Measurements from ENCODE around the gene KLF6. TPM values are rescaled to one million over a fixed set of nuclear protein-coding genes. Genes with fewer than 3 reads are reported as not detected.

The KLF6 gene
- total RNA-seq, 2 experiments from 2014 or later: 155 to 167 TPM

DNA sequence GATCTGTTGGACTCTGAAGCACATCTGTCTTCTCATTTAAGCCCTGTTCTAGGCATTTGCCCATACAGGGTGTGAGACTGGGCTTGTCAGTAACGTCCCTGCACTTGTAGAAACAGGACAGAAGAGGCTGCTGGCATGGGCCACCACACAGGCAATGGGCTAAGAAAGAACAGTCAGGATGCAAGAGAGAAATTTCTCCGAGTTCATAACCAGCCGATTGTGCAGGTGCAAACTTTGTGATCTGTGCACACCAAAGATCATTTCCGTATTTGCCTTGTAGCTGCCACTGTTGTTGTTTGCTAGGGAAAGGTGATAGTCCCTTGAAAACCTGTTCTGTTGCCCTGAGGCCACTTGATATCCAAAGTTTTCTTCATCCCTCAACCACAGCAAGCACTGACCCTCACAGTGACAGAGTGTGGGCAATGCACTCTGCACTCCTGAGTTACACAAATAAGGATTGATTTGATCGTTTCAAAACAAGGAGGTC lies 20.3 kb downstream of the KLF6 start:
- Mint-ChIP-seq H3K36me3 (ENCODE audit: low read depth) (peaks cover 6% of the 10 kb centered on the region), H3K27ac (peak overlapping the region; percentile 87)

GRCh38 chr10:3763852-3764625 lies 21.0 kb downstream of the KLF6 start:
- ChIA-PET CTCF (interaction anchor here (1.4 to 2.2 kb wide), 3 partner anchors 13 to 24 kb away, joined by 3 to 11 read pairs (median 5); no protein-coding TSS in a partner anchor), POLR2A (interaction anchor here (0.5 kb wide), 1 partner anchor 20 kb away, joined by 3 read pairs; no protein-coding TSS in a partner anchor)
- Mint-ChIP-seq H3K4me3 (peak overlapping the region; percentile 58), H3K9me3 (peaks cover 3% of the 10 kb centered on the region), H3K36me3 (ENCODE audit: low read depth) (peaks cover 6% of the 10 kb centered on the region), H3K27ac (peak overlapping the region; percentile 87), H3K27me3 (no peaks in the 10 kb centered on the region), H3K4me1 (peaks cover 81% of the 10 kb centered on the region)
- DNase-seq: no peak

More for the DNA sequence above, 20.3 kb downstream of the KLF6 start:
- Mint-ChIP-seq H3K4me1 (peaks cover 76% of the 10 kb centered on the region), H3K4me3 (peak overlapping the region; percentile 58), H3K9me3 (peaks cover 3% of the 10 kb centered on the region), H3K27me3 (no peaks in the 10 kb centered on the region)
- ChIA-PET CTCF (interaction anchor here (1.4 to 2.2 kb wide), 4 partner anchors 9 to 24 kb away, joined by 3 to 11 read pairs (median 4); no protein-coding TSS in a partner anchor), POLR2A (interaction anchor here (2.2 kb wide), 1 partner anchor 12 kb away, joined by 5 read pairs; no protein-coding TSS in a partner anchor)
- DNase-seq: no peak

DNA sequence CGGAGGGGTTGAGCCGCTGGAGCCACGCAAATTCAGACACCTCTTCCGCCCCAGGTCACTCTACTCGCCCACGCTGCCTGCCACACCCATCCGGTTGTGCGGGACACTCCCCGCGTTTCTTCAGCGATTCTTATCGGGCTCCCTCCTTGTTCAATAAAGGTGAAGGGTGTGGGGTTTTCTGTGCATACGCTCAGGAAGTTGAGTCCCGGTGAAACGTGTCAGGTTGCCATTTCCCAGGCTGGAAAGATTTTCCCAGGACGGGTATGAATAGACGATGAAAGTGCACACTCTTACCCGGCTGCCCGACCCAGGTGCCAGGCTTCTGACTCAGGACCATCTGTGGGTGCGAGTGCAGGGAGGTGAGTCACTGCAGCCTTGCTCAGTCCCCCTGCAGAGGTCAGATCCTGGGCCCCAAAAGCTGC lies 22.0 kb downstream of the KLF6 start:
- H3K4me1 Mint-ChIP-seq: peaks cover 83% of the 10 kb centered on the region

GRCh38 chr10:3762309-3762708 lies 22.7 kb downstream of the KLF6 start:
- CTCF ChIA-PET: interaction anchor here (1.5 to 1.7 kb wide), 2 partner anchors 8 to 21 kb away, joined by 3 read pairs; no protein-coding TSS in a partner anchor
- H3K36me3 Mint-ChIP-seq (ENCODE audit: low read depth): peaks cover 6% of the 10 kb centered on the region
- no peaks in the 10 kb centered on the region for H3K27me3 Mint-ChIP-seq
- peak overlapping the region; percentile 10 for H3K27ac Mint-ChIP-seq
- H3K4me1 Mint-ChIP-seq: peaks cover 91% of the 10 kb centered on the region
- no peak overlapping the region for H3K4me3 Mint-ChIP-seq
- POLR2A ChIA-PET: no interaction called here
- no peak for DNase-seq
- H3K9me3 Mint-ChIP-seq: peaks cover 3% of the 10 kb centered on the region

More for the DNA sequence above, 22.0 kb downstream of the KLF6 start:
- Mint-ChIP-seq H3K4me3 (no peak overlapping the region), H3K9me3 (peaks cover 3% of the 10 kb centered on the region), H3K36me3 (ENCODE audit: low read depth) (peaks cover 6% of the 10 kb centered on the region), H3K27me3 (no peaks in the 10 kb centered on the region), H3K27ac (no peak overlapping the region)
- no peak for DNase-seq
- ChIA-PET CTCF (interaction anchor here (2.2 kb wide), 1 partner anchor 14 kb away, joined by 11 read pairs; no protein-coding TSS in a partner anchor), POLR2A (no interaction called here)

DNA sequence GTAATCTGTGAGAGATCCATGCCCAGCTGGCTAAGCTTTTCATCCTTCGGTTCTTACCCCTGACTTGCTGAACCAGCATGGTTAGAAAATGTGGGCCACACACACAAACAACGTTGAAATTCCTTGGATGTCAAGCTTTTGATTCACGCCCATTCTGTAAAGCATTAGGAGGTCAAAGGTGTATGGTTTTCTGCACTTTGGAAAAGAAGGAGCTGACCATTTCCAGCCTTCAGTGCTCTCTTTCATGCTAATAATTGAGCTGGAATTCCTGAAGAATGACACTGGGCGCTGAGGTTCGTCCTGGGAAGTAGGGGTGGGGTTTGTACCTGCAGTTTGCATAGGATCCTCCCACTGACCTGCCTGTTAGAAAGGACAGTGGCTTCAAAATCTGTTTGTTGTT lies 23.1 kb downstream of the KLF6 start:
- H3K27ac Mint-ChIP-seq: no peak overlapping the region
- POLR2A ChIA-PET: interaction anchor here (0.8 kb wide), 1 partner anchor 21 kb away, joined by 4 read pairs; no protein-coding TSS in a partner anchor
- H3K27me3 Mint-ChIP-seq: no peaks in the 10 kb centered on the region
- peaks cover 6% of the 10 kb centered on the region for H3K36me3 Mint-ChIP-seq (ENCODE audit: low read depth)
- peaks cover 93% of the 10 kb centered on the region for H3K4me1 Mint-ChIP-seq
- peaks cover 3% of the 10 kb centered on the region for H3K9me3 Mint-ChIP-seq
- CTCF ChIA-PET: interaction anchor here (0.6 to 1.7 kb wide), 4 partner anchors 9 to 77 kb away, joined by 3 read pairs; no protein-coding TSS in a partner anchor
- H3K4me3 Mint-ChIP-seq: no peak overlapping the region
- peak; percentile 4 for DNase-seq

DNA sequence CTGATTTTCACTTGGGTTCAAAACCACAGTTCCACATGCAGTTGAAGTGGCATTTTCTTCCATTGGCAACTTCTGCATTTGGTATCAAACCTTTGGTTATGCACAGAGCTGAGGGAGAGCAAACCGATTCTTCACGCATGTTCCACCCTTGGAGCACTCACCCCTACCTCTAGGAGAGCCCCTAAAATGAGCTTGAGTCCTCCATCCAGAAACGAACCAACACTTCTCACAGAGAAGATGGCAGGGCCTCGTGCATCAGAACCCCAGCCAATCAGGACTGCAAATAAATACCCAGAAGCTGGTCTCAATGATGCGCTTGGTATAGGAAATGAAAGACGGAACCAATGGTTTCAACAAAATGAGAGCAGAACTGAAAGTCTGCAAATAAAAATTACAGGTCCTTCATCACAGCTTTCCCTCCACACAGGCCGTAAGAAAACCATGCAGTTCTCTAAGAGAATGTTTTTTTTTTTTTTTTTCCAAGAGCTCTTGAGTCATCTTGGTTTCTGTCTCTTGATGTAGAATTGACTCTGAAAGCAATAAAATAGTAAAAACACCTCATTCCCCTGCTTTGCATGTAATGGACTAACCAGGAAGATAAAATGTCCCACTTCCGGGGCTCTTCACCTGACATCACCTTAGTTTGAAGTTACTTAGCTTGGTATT lies 23.9 kb downstream of the KLF6 start:
- peaks cover 6% of the 10 kb centered on the region for H3K36me3 Mint-ChIP-seq (ENCODE audit: low read depth)
- ChIA-PET CTCF (interaction anchor here (0.6 to 1.7 kb wide), 5 partner anchors 9 to 77 kb away, joined by 3 read pairs; no protein-coding TSS in a partner anchor), POLR2A (interaction anchor here (0.7 to 0.8 kb wide), 2 partner anchors 21 to 284 kb away, joined by 3 to 4 read pairs; no protein-coding TSS in a partner anchor)
- peak overlapping the region; percentile 61 for H3K27ac Mint-ChIP-seq
- no peaks in the 10 kb centered on the region for H3K27me3 Mint-ChIP-seq
- peaks cover 3% of the 10 kb centered on the region for H3K9me3 Mint-ChIP-seq
- peak; percentile 7 for DNase-seq
- no peak overlapping the region for H3K4me3 Mint-ChIP-seq
- peaks cover 93% of the 10 kb centered on the region for H3K4me1 Mint-ChIP-seq

DNA sequence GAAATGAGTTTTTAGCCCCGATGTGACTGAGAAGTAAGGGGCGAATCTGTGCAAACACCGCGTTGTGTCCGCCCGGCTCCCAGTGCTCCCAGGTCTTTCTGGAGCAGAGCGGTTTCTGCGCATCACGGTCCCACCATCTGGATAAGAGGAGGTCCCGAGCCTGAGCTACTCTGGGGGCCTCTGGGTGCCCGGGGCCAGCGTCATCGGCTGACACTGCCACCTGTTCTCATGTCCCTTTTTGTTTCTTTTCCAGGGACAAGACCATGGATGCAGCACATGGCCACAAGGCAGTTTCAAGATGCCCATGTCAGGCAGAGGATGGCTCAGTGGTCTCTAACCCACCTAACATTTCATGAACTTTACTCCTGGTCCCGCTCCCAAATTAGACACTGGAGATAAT lies 24.9 kb downstream of the KLF6 start:
- no peaks in the 10 kb centered on the region for H3K27me3 Mint-ChIP-seq
- peak; percentile 3 for DNase-seq
- peaks cover 3% of the 10 kb centered on the region for H3K9me3 Mint-ChIP-seq
- H3K36me3 Mint-ChIP-seq (ENCODE audit: low read depth): peaks cover 6% of the 10 kb centered on the region
- H3K4me1 Mint-ChIP-seq: peaks cover 91% of the 10 kb centered on the region
- POLR2A ChIA-PET: no interaction called here
- CTCF ChIA-PET: interaction anchor here (0.6 kb wide), 1 partner anchor 181 kb away, joined by 4 read pairs; no protein-coding TSS in a partner anchor
- no peak overlapping the region for H3K27ac Mint-ChIP-seq
- H3K4me3 Mint-ChIP-seq: no peak overlapping the region

DNA sequence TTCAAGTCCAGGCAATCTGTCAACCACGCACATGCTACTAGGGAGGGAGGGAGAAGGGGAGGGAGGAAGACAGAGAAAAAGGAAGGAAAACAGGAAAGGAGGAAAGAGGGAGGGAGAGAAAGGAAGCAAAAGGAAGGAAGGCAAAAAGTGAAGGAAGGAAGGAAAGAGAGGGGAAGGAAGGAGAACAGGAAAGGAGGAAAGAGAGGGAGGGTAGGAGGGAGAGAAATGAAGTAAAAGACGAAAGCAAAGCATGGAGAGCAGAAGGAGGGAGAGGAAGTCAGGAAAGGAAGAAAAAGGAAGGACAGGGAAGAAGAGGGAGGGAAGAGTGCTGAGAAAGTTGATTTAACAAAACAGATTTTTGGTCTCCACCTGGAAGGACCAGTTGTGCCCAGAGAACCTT lies 25.6 kb downstream of the KLF6 start:
- DNase-seq: no peak
- ChIA-PET CTCF (no interaction called here), POLR2A (interaction anchor here (2.1 kb wide), 1 partner anchor 51 kb away, joined by 10 read pairs; no protein-coding TSS in a partner anchor)
- Mint-ChIP-seq H3K27me3 (no peaks in the 10 kb centered on the region), H3K9me3 (peaks cover 3% of the 10 kb centered on the region), H3K27ac (no peak overlapping the region), H3K4me3 (no peak overlapping the region), H3K36me3 (ENCODE audit: low read depth) (peaks cover 6% of the 10 kb centered on the region), H3K4me1 (peaks cover 89% of the 10 kb centered on the region)

DNA sequence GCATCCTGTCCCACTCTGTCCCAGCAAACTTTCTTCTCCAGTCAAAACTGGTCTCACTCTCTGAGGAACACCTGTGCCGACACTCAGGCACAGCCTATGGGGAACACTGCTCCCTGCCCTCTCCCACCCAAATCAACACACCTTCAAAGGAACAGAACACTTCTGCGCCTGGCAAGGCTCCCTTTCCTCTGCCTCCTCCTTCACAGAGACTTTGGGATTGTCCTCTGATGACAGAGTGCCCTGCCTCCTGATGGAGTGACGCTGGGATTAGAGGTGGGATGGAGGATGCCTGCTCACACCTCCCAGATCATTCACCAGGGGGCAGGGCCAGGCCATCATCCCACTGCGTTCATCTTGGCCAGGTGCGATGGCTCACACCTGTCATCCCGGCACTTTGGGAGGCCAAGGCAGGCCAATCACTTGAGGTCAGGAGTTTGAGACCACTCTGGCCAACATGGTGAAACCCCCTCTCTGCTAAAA lies 26.5 kb downstream of the KLF6 start:
- POLR2A ChIA-PET: interaction anchor here (2.1 kb wide), 1 partner anchor 52 kb away, joined by 10 read pairs; no protein-coding TSS in a partner anchor

GRCh38 chr10:3757638-3758490 lies 27.1 kb downstream of the KLF6 start:
- Mint-ChIP-seq H3K9me3 (peaks cover 3% of the 10 kb centered on the region), H3K27me3 (no peaks in the 10 kb centered on the region), H3K36me3 (ENCODE audit: low read depth) (peaks cover 6% of the 10 kb centered on the region), H3K4me1 (peaks cover 75% of the 10 kb centered on the region), H3K27ac (peak overlapping the region; percentile 92), H3K4me3 (peak overlapping the region; percentile 12)
- ChIA-PET CTCF (interaction anchor here (0.6 to 1.7 kb wide), 8 partner anchors 11 to 223 kb away, joined by 3 to 5 read pairs (median 3); no protein-coding TSS in a partner anchor), POLR2A (interaction anchor here (0.7 to 2.1 kb wide), 3 partner anchors 27 to 91 kb away, joined by 3 to 10 read pairs (median 6); partner anchors contain the start of gene KLF6)
- peak; percentile 61 for DNase-seq

More for the DNA sequence above, 26.5 kb downstream of the KLF6 start:
- H3K4me3 Mint-ChIP-seq: no peak overlapping the region
- DNase-seq: peak; percentile 5
- H3K36me3 Mint-ChIP-seq (ENCODE audit: low read depth): peaks cover 6% of the 10 kb centered on the region
- peaks cover 80% of the 10 kb centered on the region for H3K4me1 Mint-ChIP-seq
- H3K27ac Mint-ChIP-seq: peak overlapping the region; percentile 92
- H3K9me3 Mint-ChIP-seq: peaks cover 3% of the 10 kb centered on the region
- no peaks in the 10 kb centered on the region for H3K27me3 Mint-ChIP-seq
- CTCF ChIA-PET: interaction anchor here (0.9 to 1.6 kb wide), 3 partner anchors 12 to 18 kb away, joined by 3 to 5 read pairs (median 3); no protein-coding TSS in a partner anchor

DNA sequence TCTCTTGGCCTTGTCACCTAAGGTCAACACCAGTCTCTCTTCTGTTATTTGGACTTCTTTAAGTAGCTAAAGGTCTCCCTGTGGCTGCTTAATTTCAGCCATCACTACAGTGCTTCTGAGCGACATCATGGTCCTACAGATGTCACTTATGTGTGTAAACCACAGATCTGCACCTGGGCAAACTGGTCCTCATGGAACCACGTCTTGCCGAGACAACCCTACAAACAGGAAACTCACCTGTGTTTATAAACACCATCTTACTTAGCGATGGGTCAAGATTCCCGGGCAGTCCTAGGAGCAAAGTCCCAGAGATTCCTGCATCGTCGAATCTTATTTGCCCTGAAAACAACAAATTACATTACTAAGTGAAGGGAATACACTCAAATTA lies 27.8 kb downstream of the KLF6 start:
- POLR2A ChIA-PET: interaction anchor here (0.7 to 2.1 kb wide), 3 partner anchors 28 to 90 kb away, joined by 3 to 10 read pairs (median 6); partner anchors contain the start of gene KLF6
- Mint-ChIP-seq H3K27ac (peak overlapping the region; percentile 92), H3K27me3 (no peaks in the 10 kb centered on the region), H3K9me3 (peaks cover 2% of the 10 kb centered on the region), H3K36me3 (ENCODE audit: low read depth) (peaks cover 6% of the 10 kb centered on the region), H3K4me3 (peak overlapping the region; percentile 12), H3K4me1 (peaks cover 69% of the 10 kb centered on the region)
- DNase-seq: peak; percentile 22
- CTCF ChIA-PET: interaction anchor here (0.6 to 1.7 kb wide), 6 partner anchors 10 to 223 kb away, joined by 3 to 5 read pairs (median 4); no protein-coding TSS in a partner anchor
